GM12878 (cell line): ENCODE results near the gene AZU1. TPM values are rescaled to one million over a fixed set of nuclear protein-coding genes. Genes with fewer than 3 reads are reported as not detected.

ENCODE experiments used
- ATAC-seq: fragments of 200-7000 bp; cut with Tn5 transposase; 3 replicates; pipeline ENCODE4 v1.9.1; 2020; ENCODE audit warnings: mild to moderate bottlenecking, moderate library complexity
- BruUV-seq: library from RNA; stranded (reverse); fragments of 400-500 nt; replicated peaks from 2 replicates; lab custom pipeline; 2021; lab: Mats Ljungman, UMichigan
- CTCF ChIA-PET: fragments of 300-600 bp; sonication (Branson Sonifier 250); formaldehyde crosslinking; extraction: SDS; loops from one replicate; lab custom pipeline; 2021; ENCODE audit warnings: inconsistent platforms; lab: Yijun Ruan, JAX
- POLR2A ChIA-PET: fragments of 350-600 bp; formaldehyde crosslinking; extraction: SDS; loops from one replicate; lab custom pipeline; 2021; ENCODE audit warnings: inconsistent platforms; lab: Charles Lee
- RAD21 ChIA-PET: fragments of 300-600 bp; sonication (Branson Sonifier 250); formaldehyde crosslinking; loops from one replicate; lab custom pipeline; 2023; ENCODE audit warnings: antibody characterized with exemption; ENCODE audit not compliant: unreplicated experiment; lab: Charles Lee
- SMC1A ChIA-PET: fragments of 300-600 bp; sonication (Branson Sonifier 250); formaldehyde crosslinking; loops from one replicate; lab custom pipeline; 2023; ENCODE audit not compliant: unreplicated experiment, uncharacterized antibody; lab: Charles Lee
- DNase-seq: peaks from one replicate; pipeline ENCODE4 v3.0.0-alpha.2; 2011; ENCODE audit warnings: low read depth, low spot score
- FAIRE-seq: peaks from 3 replicates; lab custom pipeline; 2011; peaks lifted over from hg19 to GRCh38; lab: Jason Lieb, UNC
- H2AFZ ChIP-seq: 2 replicates; pipeline ENCODE4 v1.6.0; 2011; ENCODE audit warnings: low read depth, low read length, control low read depth; ENCODE audit not compliant: control insufficient read depth
- H3K27ac ChIP-seq: 2 replicates; pipeline ENCODE4 v1.5.1; 2011; ENCODE audit warnings: control low read depth; ENCODE audit not compliant: control insufficient read depth, insufficient read depth
- H3K27me3 ChIP-seq, 2 experiments: replicated peaks in 1 of 2; 2 replicates each; pipeline versions ENCODE4 v1.6.0 to v1.6.1; 2011; ENCODE audit warnings: low read length in 1 of 2; ENCODE audit not compliant: control insufficient read depth in 2 of 2, insufficient read depth in 2 of 2
- H3K36me3 ChIP-seq, 2 experiments: 2 replicates each; pipeline ENCODE4 v1.5.1; 2011; ENCODE audit warnings: low read length in 1 of 2; ENCODE audit not compliant: control insufficient read depth in 2 of 2, insufficient read depth in 2 of 2
- H3K4me1 ChIP-seq: 2 replicates; pipeline ENCODE4 v1.6.1; 2011; ENCODE audit warnings: mild to moderate bottlenecking, low read length, moderate library complexity, mixed read lengths; ENCODE audit not compliant: control insufficient read depth, insufficient read depth
- H3K4me2 ChIP-seq: 2 replicates; pipeline ENCODE4 v1.6.0; 2011; ENCODE audit warnings: control low read depth; ENCODE audit not compliant: control insufficient read depth, insufficient read depth
- H3K4me3 ChIP-seq: fragments of 200-600 bp; sonication (generic); 2 replicates; pipeline ENCODE4 v1.5.1; 2016
- H3K79me2 ChIP-seq: 2 replicates; pipeline ENCODE4 v1.6.0; 2011; ENCODE audit warnings: low read length; ENCODE audit not compliant: control insufficient read depth, insufficient read depth
- H3K9ac ChIP-seq: 2 replicates; pipeline ENCODE4 v1.8.0; 2011; ENCODE audit warnings: low read length, control low read depth, mixed read lengths; ENCODE audit not compliant: control insufficient read depth, insufficient read depth
- H3K9me3 ChIP-seq: replicated peaks from 3 replicates; pipeline ENCODE4 v1.5.1; 2011; ENCODE audit warnings: mild to moderate bottlenecking, low read length; ENCODE audit not compliant: control insufficient read depth, insufficient read depth
- H4K20me1 ChIP-seq: 2 replicates; pipeline ENCODE4 v1.6.0; 2011; ENCODE audit not compliant: control insufficient read depth, insufficient read depth
- HDGF ChIP-seq: fragments of 450-650 bp; IDR thresholded peaks from 2 replicates; pipeline ENCODE4 v1.6.1; 2016; ENCODE audit warnings: antibody characterized with exemption
- SIN3A ChIP-seq: IDR thresholded peaks from 2 replicates; pipeline ENCODE4 v1.6.1; 2012; ENCODE audit warnings: low read depth, low read length, improper control_type of control experiment
- TBL1XR1 ChIP-seq: IDR thresholded peaks from 2 replicates; pipeline ENCODE4 v1.6.1; 2012; ENCODE audit warnings: low read depth, low read length, improper control_type of control experiment
- ZNF207 ChIP-seq: fragments of 450-650 bp; IDR thresholded peaks from 2 replicates; pipeline ENCODE4 v1.6.1; 2014; ENCODE audit warnings: antibody characterized with exemption, mild to moderate bottlenecking, borderline replicate concordance
- WGBS: methylation state at CpG from one replicate; pipeline ENCODE4 v1.1.6; 2016; ENCODE audit warnings: low lambda C conversion rate; ENCODE audit not compliant: insufficient replicate concordance, insufficient coverage; ENCODE audit errors: missing lambda C conversion rate; 5-methylcytosine and 5-hydroxymethylcytosine counted together
- in situ Hi-C: fragments of 300-500 bp; cut with MboI; formaldehyde crosslinking; loops from 9 replicates; pipeline ENCODE4 v1.14.3; 2018; ENCODE audit warnings: mixed read lengths
- intact Hi-C: fragments of 100-400 bp; cut with micrococcal nuclease; formaldehyde crosslinking; loops from one replicate; pipeline ENCODE4 v1.14.2; 2022; ENCODE audit not compliant: unreplicated experiment
- polyA plus RNA-seq, 11 experiments: library from polyadenylated mRNA; depleted of rRNA in 4 of 11; unstranded in 6 of 11; stranded (reverse) in 5 of 11; fragments of >200 nt; fragmentation: Nextera tagmentation in 4 of 11; fragmentation: Illumina TruSeq in 1 of 11; extraction: Ambion mirVana in 4 of 11; extraction: Trizol in 1 of 11; gene quantifications; 1 replicate in 1 of 11; 2 replicates in 10 of 11; pipeline versions ENCODE4 v1.2.1 to v1.2.3, GENCODE V29; 2011 to 2016; ENCODE audit warnings: inconsistent platforms in 2 of 11, missing spikeins in 2 of 11, low read depth in 1 of 11
- total RNA-seq, 4 experiments: library from RNA; depleted of rRNA in 3 of 4; stranded (reverse); fragments of >200 nt in 3 of 4; fragmentation: Illumina TruSeq in 1 of 4; extraction: Trizol in 1 of 4; gene quantifications; 2 replicates each; pipeline versions ENCODE4 v1.2.1 to v1.2.3, GENCODE V29; 2013 to 2021

AZU1 gene
- total and polyA plus RNA-seq, 10 of the 15 experiments (the other 5 are each of a cell fraction or from before 2014, with no cell fraction given), result not detected

GRCh38 chr19:858868-859843 lies 31.5 kb downstream of the AZU1 start, which contains the start of gene CFD:
TSS of gene CFD (plus strand) at chr19:859664. CDS start at chr19:859690, 26 bp downstream.
- FAIRE-seq (no peak), DNase-seq (no peak), ATAC-seq (no peak)
- no peaks in the 10 kb centered on the region for H3K9me3 ChIP-seq
- H2AFZ ChIP-seq, result no peak within 1 kb of the TSS
- H3K27me3 ChIP-seq, result no peaks in the 10 kb centered on the region; a peak in 1 of 4 replicates
- H3K4me3 ChIP-seq, result no peak within 1 kb of the TSS
- ChIA-PET CTCF (interaction anchor here (1.4 kb wide), 1 partner anchor 139 kb away, joined by 4 read pairs; no protein-coding TSS in a partner anchor), POLR2A (interaction anchor here (0.6 to 1.4 kb wide), 3 partner anchors 34 to 577 kb away, joined by 5 to 8 read pairs (median 5); partner anchors contain the start of gene MED16), SMC1A (no interaction called here), RAD21 (interaction anchor here (1.6 kb wide), 1 partner anchor 59 kb away, joined by 5 read pairs; no protein-coding TSS in a partner anchor)
- no peak for TF ChIP-seq ZNF207
- TF ChIP-seq HDGF, result no peak
- no peak for TF ChIP-seq TBL1XR1
- no peak for TF ChIP-seq SIN3A
- H4K20me1 ChIP-seq, result no peaks in the 10 kb centered on the region
- no peak within 1 kb of the TSS for H3K27ac ChIP-seq
- WGBS, result 37% methylated on average over 18 of the region's 24 CpGs
- in situ Hi-C loops (loop anchor here (5.0 kb wide), 2 partner anchors 63 to 128 kb away; no protein-coding TSS in a partner anchor), intact Hi-C loops (no loop called here)
- H3K9ac ChIP-seq, result no peak within 1 kb of the TSS
- H3K4me2 ChIP-seq, result no peak within 1 kb of the TSS
- BruUV-seq, result no TSS peak
- H3K79me2 ChIP-seq, result no peaks in the 10 kb centered on the region
- H3K36me3 ChIP-seq, result no peaks in the 10 kb centered on the region
- peaks cover 10% of the 10 kb centered on the region for H3K4me1 ChIP-seq
